ENCODE results near the gene CLMN. TPM values are rescaled to one million over a fixed set of nuclear protein-coding genes. Genes with fewer than 3 reads are reported as not detected.
A peak's percentile ranks its signal among the peaks of the same experiment; 100 is the strongest.

The CLMN gene
- total and polyA plus RNA-seq, 2 of the 13 experiments (the other 11 are each of a cell fraction or from before 2014, with no cell fraction given), result 15.1 to 16.7 TPM

DNA sequence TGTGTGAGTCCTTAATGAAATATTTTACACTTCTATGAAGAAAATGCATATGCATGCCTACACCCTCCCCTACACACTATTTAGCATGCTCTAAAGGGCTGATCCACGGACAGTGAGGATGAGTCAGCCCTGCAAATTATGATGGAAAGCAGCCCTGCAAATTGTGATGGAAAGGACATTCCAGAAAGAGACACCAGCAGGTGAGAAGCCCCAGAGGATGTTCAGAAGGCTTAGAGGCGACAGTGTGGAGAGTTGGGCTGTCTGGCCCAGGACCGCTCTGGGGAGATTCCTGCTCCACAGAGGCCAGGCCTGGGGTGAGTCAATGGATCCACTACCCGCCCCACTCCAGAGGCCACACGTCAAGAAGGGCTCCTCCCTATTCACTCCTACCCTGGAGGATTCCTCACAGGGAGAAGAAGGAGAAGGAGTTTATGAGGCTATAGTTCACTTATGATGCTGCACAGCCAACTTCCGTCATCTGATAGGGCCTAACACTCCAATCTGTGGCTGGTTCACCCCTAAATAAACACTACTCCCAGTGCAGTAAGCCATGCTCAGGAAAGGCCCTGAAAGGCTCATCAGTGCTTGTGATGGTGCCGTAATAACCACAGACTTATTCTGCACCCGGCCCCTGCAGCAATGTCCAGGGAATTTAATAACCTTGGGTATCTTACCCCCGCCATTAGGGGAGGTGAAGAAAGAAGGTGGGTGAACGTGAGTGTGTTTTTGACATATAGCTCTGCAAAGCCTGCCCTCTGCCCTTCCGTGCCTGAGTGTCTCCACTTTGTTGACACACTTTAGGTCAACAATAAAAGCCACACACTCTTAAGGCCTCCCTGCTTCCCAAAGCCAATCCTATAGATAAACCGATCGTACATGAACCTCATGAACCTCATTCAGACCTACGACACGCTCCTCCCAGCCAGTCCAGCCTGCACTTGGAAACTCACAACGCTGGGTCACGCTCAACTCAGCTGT, 46.4 kb downstream of the CLMN start (continued):
- TF ChIP-seq, protein P1, sequence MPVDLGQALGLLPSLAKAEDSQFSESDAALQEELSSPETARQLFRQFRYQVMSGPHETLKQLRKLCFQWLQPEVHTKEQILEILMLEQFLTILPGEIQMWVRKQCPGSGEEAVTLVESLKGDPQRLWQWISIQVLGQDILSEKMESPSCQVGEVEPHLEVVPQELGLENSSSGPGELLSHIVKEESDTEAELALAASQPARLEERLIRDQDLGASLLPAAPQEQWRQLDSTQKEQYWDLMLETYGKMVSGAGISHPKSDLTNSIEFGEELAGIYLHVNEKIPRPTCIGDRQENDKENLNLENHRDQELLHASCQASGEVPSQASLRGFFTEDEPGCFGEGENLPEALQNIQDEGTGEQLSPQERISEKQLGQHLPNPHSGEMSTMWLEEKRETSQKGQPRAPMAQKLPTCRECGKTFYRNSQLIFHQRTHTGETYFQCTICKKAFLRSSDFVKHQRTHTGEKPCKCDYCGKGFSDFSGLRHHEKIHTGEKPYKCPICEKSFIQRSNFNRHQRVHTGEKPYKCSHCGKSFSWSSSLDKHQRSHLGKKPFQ (CRISPR knock-in tag; IDR thresholded peaks at IDR 0.05; ENCODE audit: insufficient replicate concordance), result no peak
- TF ChIP-seq POLR2AphosphoS5 (IDR thresholded peaks at IDR 0.05; ENCODE audit: low read depth, low read length) (no peak), ZNF30 (CRISPR knock-in tag; IDR thresholded peaks at IDR 0.05) (no peak), ZFAT (CRISPR knock-in tag; conservative IDR thresholded peaks at IDR 0.05) (no peak), TERF1 (CRISPR knock-in tag; IDR thresholded peaks at IDR 0.05) (no peak), TBL1XR1 (IDR thresholded peaks at IDR 0.05; ENCODE audit: borderline replicate concordance, low read length, partially characterized antibody) (peak; percentile 48), ZNF614 (CRISPR knock-in tag; IDR thresholded peaks at IDR 0.05; ENCODE audit: borderline replicate concordance) (peak; percentile 59; the same call in 1 of the 2 replicates), EZH2 (conservative IDR thresholded peaks at IDR 0.05; ENCODE audit: low read depth, low read length) (no peak), NCOA5 (CRISPR knock-in tag; IDR thresholded peaks at IDR 0.05) (no peak), STAT5B (CRISPR knock-in tag; IDR thresholded peaks at IDR 0.05) (no peak), NRL (CRISPR knock-in tag; IDR thresholded peaks at IDR 0.05; ENCODE audit: borderline replicate concordance) (no peak), THAP7 (CRISPR knock-in tag; IDR thresholded peaks at IDR 0.05) (no peak), HDAC1 (CRISPR knock-in tag; IDR thresholded peaks at IDR 0.05) (peak; percentile 82), SPEN (CRISPR knock-in tag; IDR thresholded peaks at IDR 0.05; ENCODE audit: low read depth) (no peak), ELF4 (CRISPR knock-in tag; IDR thresholded peaks at IDR 0.05; ENCODE audit: borderline replicate concordance) (no peak), UBTF (CRISPR knock-in tag; IDR thresholded peaks at IDR 0.05) (no peak; the same call in 1 of the 2 replicates), REPIN1 (CRISPR knock-in tag; IDR thresholded peaks at IDR 0.05; ENCODE audit: borderline replicate concordance, low read depth) (peak; percentile 25; the same call in 1 of the 2 replicates), GATAD2A (CRISPR knock-in tag; IDR thresholded peaks at IDR 0.05) (peak; percentile 84), PAWR (CRISPR knock-in tag; IDR thresholded peaks at IDR 0.05; ENCODE audit: borderline replicate concordance) (no peak)

Data from HepG2 (cell line).